ENCODE results near the gene CYSLTR2. TPM values are rescaled to one million over a fixed set of nuclear protein-coding genes. Genes with fewer than 3 reads are reported as not detected.

CYSLTR2 gene
- total and polyA plus RNA-seq, 2 of the 8 experiments (the other 6 are each of a cell fraction or from before 2014, with no cell fraction given), result not detected

DNA sequence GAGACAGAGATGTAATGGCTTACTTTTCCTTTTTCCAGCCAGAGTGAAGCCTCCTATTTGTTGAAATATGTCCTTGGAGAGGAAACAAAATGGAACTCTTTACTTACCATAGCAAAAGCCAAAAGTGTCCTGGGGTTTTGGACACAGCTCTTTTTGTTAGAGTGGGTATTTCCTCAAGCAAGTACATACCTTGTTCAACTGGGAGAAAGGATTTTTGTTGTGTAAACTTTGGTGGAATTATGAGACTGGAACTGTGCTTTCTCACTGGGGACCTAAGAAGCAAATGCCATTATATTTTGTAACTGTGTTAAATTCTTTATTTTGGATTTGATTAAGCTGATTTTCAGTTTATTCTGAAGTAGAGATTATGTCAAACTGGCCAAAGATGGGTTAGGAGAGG lies 58.4 kb downstream of the CYSLTR2 start (continued):
- TF ChIP-seq, protein P1, sequence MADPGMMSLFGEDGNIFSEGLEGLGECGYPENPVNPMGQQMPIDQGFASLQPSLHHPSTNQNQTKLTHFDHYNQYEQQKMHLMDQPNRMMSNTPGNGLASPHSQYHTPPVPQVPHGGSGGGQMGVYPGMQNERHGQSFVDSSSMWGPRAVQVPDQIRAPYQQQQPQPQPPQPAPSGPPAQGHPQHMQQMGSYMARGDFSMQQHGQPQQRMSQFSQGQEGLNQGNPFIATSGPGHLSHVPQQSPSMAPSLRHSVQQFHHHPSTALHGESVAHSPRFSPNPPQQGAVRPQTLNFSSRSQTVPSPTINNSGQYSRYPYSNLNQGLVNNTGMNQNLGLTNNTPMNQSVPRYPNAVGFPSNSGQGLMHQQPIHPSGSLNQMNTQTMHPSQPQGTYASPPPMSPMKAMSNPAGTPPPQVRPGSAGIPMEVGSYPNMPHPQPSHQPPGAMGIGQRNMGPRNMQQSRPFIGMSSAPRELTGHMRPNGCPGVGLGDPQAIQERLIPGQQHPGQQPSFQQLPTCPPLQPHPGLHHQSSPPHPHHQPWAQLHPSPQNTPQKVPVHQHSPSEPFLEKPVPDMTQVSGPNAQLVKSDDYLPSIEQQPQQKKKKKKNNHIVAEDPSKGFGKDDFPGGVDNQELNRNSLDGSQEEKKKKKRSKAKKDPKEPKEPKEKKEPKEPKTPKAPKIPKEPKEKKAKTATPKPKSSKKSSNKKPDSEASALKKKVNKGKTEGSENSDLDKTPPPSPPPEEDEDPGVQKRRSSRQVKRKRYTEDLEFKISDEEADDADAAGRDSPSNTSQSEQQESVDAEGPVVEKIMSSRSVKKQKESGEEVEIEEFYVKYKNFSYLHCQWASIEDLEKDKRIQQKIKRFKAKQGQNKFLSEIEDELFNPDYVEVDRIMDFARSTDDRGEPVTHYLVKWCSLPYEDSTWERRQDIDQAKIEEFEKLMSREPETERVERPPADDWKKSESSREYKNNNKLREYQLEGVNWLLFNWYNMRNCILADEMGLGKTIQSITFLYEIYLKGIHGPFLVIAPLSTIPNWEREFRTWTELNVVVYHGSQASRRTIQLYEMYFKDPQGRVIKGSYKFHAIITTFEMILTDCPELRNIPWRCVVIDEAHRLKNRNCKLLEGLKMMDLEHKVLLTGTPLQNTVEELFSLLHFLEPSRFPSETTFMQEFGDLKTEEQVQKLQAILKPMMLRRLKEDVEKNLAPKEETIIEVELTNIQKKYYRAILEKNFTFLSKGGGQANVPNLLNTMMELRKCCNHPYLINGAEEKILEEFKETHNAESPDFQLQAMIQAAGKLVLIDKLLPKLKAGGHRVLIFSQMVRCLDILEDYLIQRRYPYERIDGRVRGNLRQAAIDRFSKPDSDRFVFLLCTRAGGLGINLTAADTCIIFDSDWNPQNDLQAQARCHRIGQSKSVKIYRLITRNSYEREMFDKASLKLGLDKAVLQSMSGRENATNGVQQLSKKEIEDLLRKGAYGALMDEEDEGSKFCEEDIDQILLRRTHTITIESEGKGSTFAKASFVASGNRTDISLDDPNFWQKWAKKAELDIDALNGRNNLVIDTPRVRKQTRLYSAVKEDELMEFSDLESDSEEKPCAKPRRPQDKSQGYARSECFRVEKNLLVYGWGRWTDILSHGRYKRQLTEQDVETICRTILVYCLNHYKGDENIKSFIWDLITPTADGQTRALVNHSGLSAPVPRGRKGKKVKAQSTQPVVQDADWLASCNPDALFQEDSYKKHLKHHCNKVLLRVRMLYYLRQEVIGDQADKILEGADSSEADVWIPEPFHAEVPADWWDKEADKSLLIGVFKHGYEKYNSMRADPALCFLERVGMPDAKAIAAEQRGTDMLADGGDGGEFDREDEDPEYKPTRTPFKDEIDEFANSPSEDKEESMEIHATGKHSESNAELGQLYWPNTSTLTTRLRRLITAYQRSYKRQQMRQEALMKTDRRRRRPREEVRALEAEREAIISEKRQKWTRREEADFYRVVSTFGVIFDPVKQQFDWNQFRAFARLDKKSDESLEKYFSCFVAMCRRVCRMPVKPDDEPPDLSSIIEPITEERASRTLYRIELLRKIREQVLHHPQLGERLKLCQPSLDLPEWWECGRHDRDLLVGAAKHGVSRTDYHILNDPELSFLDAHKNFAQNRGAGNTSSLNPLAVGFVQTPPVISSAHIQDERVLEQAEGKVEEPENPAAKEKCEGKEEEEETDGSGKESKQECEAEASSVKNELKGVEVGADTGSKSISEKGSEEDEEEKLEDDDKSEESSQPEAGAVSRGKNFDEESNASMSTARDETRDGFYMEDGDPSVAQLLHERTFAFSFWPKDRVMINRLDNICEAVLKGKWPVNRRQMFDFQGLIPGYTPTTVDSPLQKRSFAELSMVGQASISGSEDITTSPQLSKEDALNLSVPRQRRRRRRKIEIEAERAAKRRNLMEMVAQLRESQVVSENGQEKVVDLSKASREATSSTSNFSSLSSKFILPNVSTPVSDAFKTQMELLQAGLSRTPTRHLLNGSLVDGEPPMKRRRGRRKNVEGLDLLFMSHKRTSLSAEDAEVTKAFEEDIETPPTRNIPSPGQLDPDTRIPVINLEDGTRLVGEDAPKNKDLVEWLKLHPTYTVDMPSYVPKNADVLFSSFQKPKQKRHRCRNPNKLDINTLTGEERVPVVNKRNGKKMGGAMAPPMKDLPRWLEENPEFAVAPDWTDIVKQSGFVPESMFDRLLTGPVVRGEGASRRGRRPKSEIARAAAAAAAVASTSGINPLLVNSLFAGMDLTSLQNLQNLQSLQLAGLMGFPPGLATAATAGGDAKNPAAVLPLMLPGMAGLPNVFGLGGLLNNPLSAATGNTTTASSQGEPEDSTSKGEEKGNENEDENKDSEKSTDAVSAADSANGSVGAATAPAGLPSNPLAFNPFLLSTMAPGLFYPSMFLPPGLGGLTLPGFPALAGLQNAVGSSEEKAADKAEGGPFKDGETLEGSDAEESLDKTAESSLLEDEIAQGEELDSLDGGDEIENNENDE (IDR thresholded peaks at IDR 0.05; ENCODE audit: insufficient replicate concordance, low read length), result no peak
- TF ChIP-seq, protein P2, sequence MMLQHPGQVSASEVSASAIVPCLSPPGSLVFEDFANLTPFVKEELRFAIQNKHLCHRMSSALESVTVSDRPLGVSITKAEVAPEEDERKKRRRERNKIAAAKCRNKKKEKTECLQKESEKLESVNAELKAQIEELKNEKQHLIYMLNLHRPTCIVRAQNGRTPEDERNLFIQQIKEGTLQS (IDR thresholded peaks at IDR 0.05; ENCODE audit: insufficient read depth, low read depth, low read length), result no peak
- TF ChIP-seq TAF1 (IDR thresholded peaks at IDR 0.05; ENCODE audit: low read depth, low read length) (no peak), JUND (IDR thresholded peaks at IDR 0.05; ENCODE audit: low read length) (no peak), SUZ12 (IDR thresholded peaks at IDR 0.05; ENCODE audit: low read length) (no peak), SIRT6 (IDR thresholded peaks at IDR 0.05; ENCODE audit: low read length) (no peak), RBBP5 (IDR thresholded peaks at IDR 0.05; ENCODE audit: borderline replicate concordance, low read depth, low read length) (no peak), POLR2AphosphoS5 (IDR thresholded peaks at IDR 0.05; ENCODE audit: low read depth, low read length) (no peak), CHD2 (IDR thresholded peaks at IDR 0.05; ENCODE audit: low read length) (no peak)
- TF ChIP-seq, protein P3, sequence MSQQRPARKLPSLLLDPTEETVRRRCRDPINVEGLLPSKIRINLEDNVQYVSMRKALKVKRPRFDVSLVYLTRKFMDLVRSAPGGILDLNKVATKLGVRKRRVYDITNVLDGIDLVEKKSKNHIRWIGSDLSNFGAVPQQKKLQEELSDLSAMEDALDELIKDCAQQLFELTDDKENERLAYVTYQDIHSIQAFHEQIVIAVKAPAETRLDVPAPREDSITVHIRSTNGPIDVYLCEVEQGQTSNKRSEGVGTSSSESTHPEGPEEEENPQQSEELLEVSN (IDR thresholded peaks at IDR 0.05), result no peak
